GM10847 (cell line): ENCODE measurements around the gene ZBTB8B.

Source experiments
- POLR2A ChIP-seq: IDR thresholded peaks from 2 replicates; pipeline ENCODE4 v1.6.1; 2011; ENCODE audit not compliant: insufficient read length; ENCODE audit errors: extremely low read depth

The ZBTB8B gene

DNA sequence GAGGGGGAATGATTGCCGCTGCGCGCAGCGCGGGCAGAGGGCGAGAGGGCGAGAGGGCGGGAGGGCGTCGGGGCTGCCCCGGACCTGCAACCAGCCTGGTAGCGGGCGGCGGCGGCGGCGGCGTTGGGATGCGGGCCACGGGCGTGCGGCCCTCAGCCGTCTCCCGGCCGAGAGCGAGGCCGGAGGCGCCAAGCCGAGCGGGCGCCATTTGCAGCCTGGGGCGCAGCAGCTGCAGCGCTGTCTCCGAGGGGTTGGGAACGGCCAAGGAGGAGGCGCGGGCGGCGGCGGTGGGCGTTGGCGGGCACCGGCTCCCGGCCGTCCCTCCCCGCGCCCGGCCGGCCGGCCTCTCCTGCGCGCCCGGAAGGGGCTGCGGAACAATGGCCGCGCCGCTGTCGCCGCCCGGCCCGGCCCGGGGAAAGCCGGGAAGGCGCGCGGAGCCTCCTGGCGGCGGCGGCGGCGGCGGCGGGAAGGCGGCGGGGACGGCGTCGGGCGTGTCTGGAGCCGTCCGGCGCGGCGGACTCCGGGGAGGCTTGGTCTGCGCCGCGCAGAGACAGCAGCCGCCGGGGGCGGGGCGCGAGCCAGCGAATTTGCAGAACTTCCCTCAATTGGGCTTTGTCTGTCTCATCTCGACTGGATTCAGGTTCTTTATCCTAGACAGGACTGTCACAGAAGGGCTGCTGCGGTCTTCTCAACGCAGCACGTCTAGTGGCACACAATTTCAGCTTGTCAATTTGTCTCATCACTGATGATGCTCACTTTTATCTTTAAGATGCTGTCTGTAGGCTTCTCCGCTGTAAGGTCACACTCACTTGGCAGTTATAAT, 35.7 kb downstream of the ZBTB8B start:
- peak; percentile 10 for TF ChIP-seq POLR2A

DNA sequence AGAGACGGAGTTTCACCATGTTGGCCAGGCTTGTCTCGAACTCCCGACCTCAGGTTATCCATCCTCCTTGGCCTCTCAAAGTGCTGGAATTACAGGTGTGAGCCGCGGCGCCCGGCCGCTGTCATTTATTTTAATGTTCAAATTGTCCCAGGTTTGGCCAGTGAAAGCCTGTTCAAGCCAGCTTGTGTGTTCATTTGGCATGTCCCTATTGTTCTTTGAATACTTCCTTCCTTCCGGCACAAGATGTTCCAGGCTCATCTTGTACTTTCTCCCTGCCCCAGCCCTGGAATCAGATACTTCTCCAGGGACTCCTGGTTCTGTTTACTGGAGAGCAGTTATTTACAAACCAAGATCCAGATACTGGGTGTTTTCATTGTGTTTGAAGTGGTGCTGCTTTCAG, 37.0 kb downstream of the ZBTB8B start:
- no peak for TF ChIP-seq POLR2A

GRCh38 chr1:32503153-32503552, 38.3 kb downstream of the ZBTB8B start:
- no peak for TF ChIP-seq POLR2A

DNA sequence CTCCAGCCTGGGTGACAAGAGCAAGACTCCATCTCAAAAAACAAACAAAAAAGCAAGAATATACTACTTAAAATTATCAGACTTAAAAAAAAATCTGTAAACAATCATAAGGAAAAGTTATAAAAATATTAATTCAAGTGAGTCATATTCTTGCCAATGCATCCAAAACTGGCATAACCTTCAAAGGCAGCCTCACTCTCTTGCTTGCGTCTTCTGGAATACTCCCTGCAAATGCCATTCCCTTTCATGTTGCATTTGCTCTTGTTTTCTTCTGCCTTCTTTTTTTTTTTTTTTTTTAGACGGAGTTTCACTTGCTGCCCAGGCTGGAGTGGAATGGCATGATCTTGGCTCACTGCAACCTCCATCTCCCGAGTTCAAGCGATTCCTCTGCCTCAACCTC, 42.1 kb downstream of the ZBTB8B start:
- no peak for TF ChIP-seq POLR2A

- TF ChIP-seq POLR2A: no peak
Measured at GRCh38 chr1:32508761-32509160, 43.9 kb downstream of the ZBTB8B start.

DNA sequence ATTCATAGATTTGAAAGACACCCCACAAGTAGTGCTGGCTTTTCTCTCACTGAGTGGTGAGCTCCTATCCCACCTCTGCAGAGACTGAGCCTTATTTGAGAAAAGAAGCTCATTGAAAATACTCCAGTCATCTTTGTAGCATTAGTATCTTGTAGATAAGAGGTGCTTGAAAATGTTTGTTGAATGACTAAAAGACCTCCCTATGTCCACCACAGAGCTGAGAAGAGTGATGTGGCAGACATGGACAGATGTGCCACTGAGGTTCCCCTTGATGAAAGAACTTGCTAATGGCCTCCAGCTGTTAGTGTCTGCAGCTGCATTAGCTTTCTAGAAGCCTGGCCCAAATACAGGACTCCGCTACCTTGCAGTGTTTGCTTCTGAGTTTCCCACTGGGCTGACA, 45.1 kb downstream of the ZBTB8B start:
- no peak for TF ChIP-seq POLR2A
